Measurements from ENCODE around the gene FAM20A. TPM values are rescaled to one million over a fixed set of nuclear protein-coding genes. Genes with fewer than 3 reads are reported as not detected.
A peak's percentile ranks its signal among the peaks of the same experiment; 100 is the strongest.

The FAM20A gene
- total and polyA plus RNA-seq, 2 of the 8 experiments (the other 6 are each of a cell fraction or from before 2014, with no cell fraction given) = 3.6 to 11.9 TPM

DNA sequence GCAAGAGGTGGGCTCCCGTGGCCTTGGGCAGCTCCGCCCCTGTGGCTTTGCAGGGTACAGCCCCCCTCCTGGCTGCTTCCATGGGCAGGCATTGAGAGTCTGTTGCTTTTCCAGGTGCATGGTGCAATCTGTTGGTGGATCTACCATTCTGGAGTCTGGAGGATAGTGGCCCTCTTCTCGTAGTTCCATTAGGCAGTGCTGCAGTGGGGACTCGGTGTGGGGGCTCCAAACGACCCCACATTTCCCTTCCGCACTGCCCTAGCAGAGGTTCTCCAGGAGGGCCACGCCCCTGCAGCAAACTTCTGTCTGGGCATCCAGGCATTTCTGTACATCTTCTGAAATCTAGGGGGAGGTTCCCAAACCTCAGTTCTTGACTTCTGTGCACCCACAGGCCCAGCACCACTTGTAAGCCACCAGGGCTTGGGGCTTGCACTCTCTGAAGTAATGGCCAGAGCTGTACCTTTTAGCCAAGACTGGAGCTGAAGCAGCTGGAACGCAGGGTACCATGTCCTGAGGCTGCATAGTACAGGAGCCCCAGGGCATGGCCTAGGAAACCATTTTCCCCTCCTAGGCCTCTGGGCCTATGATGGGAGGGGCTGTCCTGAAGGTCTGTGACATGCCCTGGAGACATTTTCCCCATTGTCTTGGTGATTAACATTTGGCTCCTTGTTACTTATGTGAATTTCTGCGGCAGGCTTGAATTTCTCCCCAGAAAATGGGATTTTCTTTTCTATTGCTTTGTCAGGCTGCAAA lies 82.9 kb downstream of the FAM20A start:
- Histone ChIP-seq H3K27me3 (replicated peaks in 1 of 4; ENCODE audit: control insufficient read depth in 3 of 4, extremely low read depth in 1 of 4, insufficient read depth in 3 of 4, low read length in 3 of 4) (no peaks in the 10 kb centered on the region), H2AFZ (ENCODE audit: low read length) (no peak overlapping the region), H2BK20ac (ENCODE audit: low read length) (no peak overlapping the region), H3K14ac (ENCODE audit: insufficient read length) (no peak overlapping the region), H3K23ac (ENCODE audit: insufficient read length) (no peak overlapping the region), H2BK5ac (ENCODE audit: low read depth, low read length) (no peak overlapping the region), H3K4me1 (replicated peaks in 1 of 4; ENCODE audit: control insufficient read depth in 3 of 4, insufficient read depth in 4 of 4, low read length in 3 of 4) (peaks cover 0 to 4% (median under 1%) of the 10 kb centered on the region in 4 experiments; a peak in 2 of 7 replicates), H3K4ac (replicated peaks; ENCODE audit: insufficient read length, low read depth, low read length) (no peak overlapping the region), H3K9me3 (ENCODE audit: insufficient read depth in 2 of 2, low read depth in 1 of 2, low read length in 1 of 2) (peaks cover 10 to 14% of the 10 kb centered on the region in 2 experiments), H4K5ac (ENCODE audit: insufficient read length, low read depth, low read length) (no peak overlapping the region), H3K27ac (ENCODE audit: low read depth, low read length) (no peak overlapping the region), H2BK15ac (ENCODE audit: low read length) (no peak overlapping the region), H3K18ac (ENCODE audit: extremely low read depth, low read length) (no peak overlapping the region), H3K9ac (replicated peaks in 1 of 4; ENCODE audit: extremely low read depth in 1 of 4, low read depth in 3 of 4, low read length in 3 of 4) (no peak overlapping the region), H2BK120ac (replicated peaks; ENCODE audit: low read depth, low read length) (no peak overlapping the region), H4K20me1 (replicated peaks in 1 of 2; ENCODE audit: control insufficient read depth in 1 of 2, insufficient read depth in 2 of 2, low read length in 2 of 2) (peaks cover 2 to 8% of the 10 kb centered on the region in 2 experiments), H2AK5ac (ENCODE audit: low read depth, low read length) (no peak overlapping the region), H3K4me3 (ENCODE audit: extremely low read depth in 1 of 4, insufficient read depth in 2 of 4, low read depth in 3 of 4, low read length in 4 of 4) (no peak overlapping the region), H3K36me3 (ENCODE audit: control insufficient read depth in 2 of 4, insufficient read depth in 4 of 4, low read length in 3 of 4) (peaks cover 10 to 49% (median 24%) of the 10 kb centered on the region in 4 experiments; a peak in 6 of 8 replicates), H3K23me2 (ENCODE audit: low read depth, low read length) (no peaks in the 10 kb centered on the region), H3K79me2 (ENCODE audit: control insufficient read depth in 1 of 2, insufficient read depth in 2 of 2, low read length in 2 of 2) (peaks cover 8 to 72% of the 10 kb centered on the region in 2 experiments), H2BK12ac (ENCODE audit: low read depth, low read length) (no peak overlapping the region), H4K91ac (replicated peaks; ENCODE audit: insufficient read length, low read length) (no peak overlapping the region), H3K4me2 (ENCODE audit: insufficient read depth in 1 of 2, low read depth in 2 of 2, low read length in 2 of 2) (no peak overlapping the region), H4K8ac (ENCODE audit: extremely low read depth, insufficient read depth, low read length) (no peak overlapping the region), H3K79me1 (ENCODE audit: low read depth, low read length) (peaks cover 5% of the 10 kb centered on the region), H3K56ac (replicated peaks; ENCODE audit: insufficient read length, low read depth, low read length) (no peak overlapping the region)
- WGBS, 2 experiments (ENCODE audit: extremely low coverage in 1 of 2, insufficient coverage in 1 of 2, insufficient read length in 1 of 2, insufficient replicate concordance in 2 of 2, low coverage in 1 of 2, low lambda C conversion rate in 2 of 2, missing lambda C conversion rate in 1 of 2) = 93% methylated on average over 9 of the region's 9 CpGs; no CpG with 5 or more reads in 1 of the 2 experiments
- no peak for DNase-seq (ENCODE audit: low read depth in 1 of 2, low spot score in 2 of 2)
- TF ChIP-seq POLR2AphosphoS5 (IDR thresholded peaks at IDR 0.05; ENCODE audit: low read depth, low read length) = peak; percentile 14; the same call in 1 of the 2 replicates
- TF ChIP-seq, protein P1, sequence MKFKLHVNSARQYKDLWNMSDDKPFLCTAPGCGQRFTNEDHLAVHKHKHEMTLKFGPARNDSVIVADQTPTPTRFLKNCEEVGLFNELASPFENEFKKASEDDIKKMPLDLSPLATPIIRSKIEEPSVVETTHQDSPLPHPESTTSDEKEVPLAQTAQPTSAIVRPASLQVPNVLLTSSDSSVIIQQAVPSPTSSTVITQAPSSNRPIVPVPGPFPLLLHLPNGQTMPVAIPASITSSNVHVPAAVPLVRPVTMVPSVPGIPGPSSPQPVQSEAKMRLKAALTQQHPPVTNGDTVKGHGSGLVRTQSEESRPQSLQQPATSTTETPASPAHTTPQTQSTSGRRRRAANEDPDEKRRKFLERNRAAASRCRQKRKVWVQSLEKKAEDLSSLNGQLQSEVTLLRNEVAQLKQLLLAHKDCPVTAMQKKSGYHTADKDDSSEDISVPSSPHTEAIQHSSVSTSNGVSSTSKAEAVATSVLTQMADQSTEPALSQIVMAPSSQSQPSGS (IDR thresholded peaks at IDR 0.05; ENCODE audit: low read length) = no peak
- FAIRE-seq = no peak
- ChIA-PET CTCF (ENCODE audit: partially characterized antibody) (no interaction called here), POLR2A (ENCODE audit: partially characterized antibody) (no interaction called here)
